HL-60/S4 treated with retinoic acid at 250 ng/mL for 4 days and 3 days (cell line): ENCODE results near the gene MED6.

Experiments used
- in situ Hi-C: fragments of 300-500 bp; cut with MboI; formaldehyde crosslinking; loops from 2 replicates; pipeline ENCODE4 v1.7.0; 2022; ENCODE audit warnings: low sequenced_read_pairs

The MED6 gene

GRCh38 chr14:70601162-70601561 is 707 bp upstream of the MED6 start:
- in situ Hi-C loops = loop anchor here (25.0 kb wide), 2 partner anchors 111 to 361 kb away; no protein-coding TSS in a partner anchor

GRCh38 chr14:70599345-70599744 is 1.1 kb downstream of the MED6 start:
- in situ Hi-C loops = no loop called here

- in situ Hi-C loops = no loop called here
Observed at GRCh38 chr14:70597731-70598130, 2.7 kb downstream of the MED6 start.

- in situ Hi-C loops = no loop called here
Observed at GRCh38 chr14:70595443-70596185, 4.8 kb downstream of the MED6 start.

- in situ Hi-C loops = no loop called here
Observed at GRCh38 chr14:70594461-70594860, 6.0 kb downstream of the MED6 start.

- in situ Hi-C loops = no loop called here
Observed at GRCh38 chr14:70585231-70585630, 15.2 kb downstream of the MED6 start.

GRCh38 chr14:70576891-70577290 is 23.6 kb downstream of the MED6 start:
- in situ Hi-C loops = no loop called here

GRCh38 chr14:70573050-70573449 is 27.4 kb downstream of the MED6 start:
- in situ Hi-C loops = no loop called here

GRCh38 chr14:70571139-70571538 is 29.3 kb downstream of the MED6 start:
- in situ Hi-C loops = no loop called here

GRCh38 chr14:70567791-70568190 is 32.7 kb downstream of the MED6 start:
- in situ Hi-C loops = no loop called here

GRCh38 chr14:70563869-70564268 is 36.6 kb downstream of the MED6 start:
- in situ Hi-C loops = no loop called here

GRCh38 chr14:70563417-70563816 is 37.0 kb downstream of the MED6 start:
- in situ Hi-C loops = no loop called here

GRCh38 chr14:70558356-70558755 is 42.1 kb downstream of the MED6 start:
- in situ Hi-C loops = no loop called here

GRCh38 chr14:70555890-70556289 is 44.6 kb downstream of the MED6 start:
- in situ Hi-C loops = no loop called here

GRCh38 chr14:70538087-70538486 is 62.4 kb downstream of the MED6 start:
- in situ Hi-C loops = no loop called here

- in situ Hi-C loops = no loop called here
Observed at GRCh38 chr14:70536830-70537229, 63.6 kb downstream of the MED6 start.

GRCh38 chr14:70534904-70535303 is 65.6 kb downstream of the MED6 start, which contains the start of gene ADAM20:
Gene ADAM20 (minus strand): TSS chr14:70535004. CDS start chr14:70524757, 10,247 bp downstream.
- in situ Hi-C loops = no loop called here
